Mucosa of rectum (tissue), 2 donors: Measurements from ENCODE around the gene RAB25.

ENCODE experiments used
- H3K27ac ChIP-seq, 2 donors: one replicate each; pipeline ENCODE4 v1.7.0; 2013; ENCODE audit warnings: inconsistent platforms in 2 of 2, low read depth in 2 of 2, low read length in 2 of 2
- H3K27me3 ChIP-seq, 2 donors: one replicate each; pipeline ENCODE4 v1.7.0; 2013; ENCODE audit warnings: low read length in 2 of 2; ENCODE audit not compliant: control insufficient read depth in 2 of 2, insufficient read depth in 2 of 2
- H3K36me3 ChIP-seq, 2 donors: one replicate each; pipeline ENCODE4 v1.7.0; 2013; ENCODE audit warnings: low read length in 2 of 2; ENCODE audit not compliant: control insufficient read depth in 2 of 2, insufficient read depth in 2 of 2
- H3K4me1 ChIP-seq, 2 donors: one replicate each; pipeline ENCODE4 v1.7.0; 2013; ENCODE audit warnings: low read length in 2 of 2, mild to moderate bottlenecking in 1 of 2; ENCODE audit not compliant: control insufficient read depth in 2 of 2, insufficient read depth in 2 of 2
- H3K4me3 ChIP-seq, 2 donors: one replicate each; pipeline ENCODE4 v1.7.0; 2013; ENCODE audit warnings: low read length in 2 of 2
- H3K9ac ChIP-seq, 2 donors: one replicate each; pipeline ENCODE4 v1.7.0; 2013; ENCODE audit warnings: low read length in 2 of 2, low read depth in 1 of 2, mild to moderate bottlenecking in 1 of 2
- H3K9me3 ChIP-seq, 2 donors: one replicate each; pipeline ENCODE4 v1.7.0; 2013; ENCODE audit warnings: low read length in 2 of 2; ENCODE audit not compliant: control insufficient read depth in 2 of 2
- donor health status: healthy.
- donor health status: Normal muscosa, but diverticular disease.

The RAB25 gene

DNA sequence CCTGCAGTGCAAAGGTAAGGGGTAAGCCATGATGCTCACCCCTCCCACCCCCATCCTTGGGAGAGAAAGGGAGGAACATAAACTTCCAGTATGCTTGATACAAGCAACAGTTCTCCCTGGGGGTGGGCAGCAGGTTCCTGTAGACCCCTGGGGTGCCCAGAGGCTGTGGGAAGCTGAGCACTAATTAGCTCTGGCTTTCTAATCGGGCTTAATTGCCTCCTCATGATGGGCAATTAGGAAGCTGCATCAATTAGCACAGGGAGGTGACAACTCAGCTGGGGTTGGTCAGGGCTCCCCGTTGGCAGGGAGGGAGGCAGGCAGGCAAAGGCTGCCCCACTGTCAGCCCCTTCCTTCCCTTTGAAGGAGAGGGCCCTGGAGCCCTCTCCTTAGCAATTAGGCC, 37.8 kb downstream of the RAB25 start:
- Histone ChIP-seq H3K4me1 (peaks cover 52 to 54% of the 10 kb centered on the region in 2 donors), H3K27ac (no peak overlapping the region)

DNA sequence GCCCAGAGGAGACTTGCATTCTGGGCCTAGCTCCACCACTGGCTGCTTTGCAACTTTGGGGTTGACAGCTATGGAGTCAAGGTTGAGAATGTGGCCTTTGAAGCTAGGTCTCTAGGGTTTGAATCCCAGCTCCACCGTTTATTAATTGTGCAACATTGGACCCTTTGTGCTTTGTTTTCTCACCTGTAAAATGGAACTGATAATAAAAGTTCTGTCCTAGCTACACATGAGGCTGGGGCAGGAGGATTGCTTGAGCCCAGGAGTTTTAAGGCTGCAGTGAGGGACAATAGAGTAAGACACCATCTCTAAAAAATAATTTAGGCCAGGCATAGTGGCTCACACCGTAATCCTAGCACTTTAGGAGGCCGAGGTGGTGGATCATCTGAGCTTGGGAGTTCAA, 38.3 kb downstream of the RAB25 start:
- peaks cover 57 to 59% of the 10 kb centered on the region in 2 donors for H3K4me1 ChIP-seq
- no peak overlapping the region for H3K4me3 ChIP-seq
- H3K27ac ChIP-seq, result no peak overlapping the region
- no peaks in the 10 kb centered on the region for H3K27me3 ChIP-seq
- H3K36me3 ChIP-seq, result no peaks in the 10 kb centered on the region
- H3K9me3 ChIP-seq, result no peaks in the 10 kb centered on the region
- no peak overlapping the region for H3K9ac ChIP-seq

More for the DNA sequence above, 37.8 kb downstream of the RAB25 start:
- no peak overlapping the region for H3K4me3 ChIP-seq
- no peaks in the 10 kb centered on the region for H3K9me3 ChIP-seq
- no peaks in the 10 kb centered on the region for H3K27me3 ChIP-seq
- H3K36me3 ChIP-seq, result no peaks in the 10 kb centered on the region
- H3K9ac ChIP-seq, result no peak overlapping the region

DNA sequence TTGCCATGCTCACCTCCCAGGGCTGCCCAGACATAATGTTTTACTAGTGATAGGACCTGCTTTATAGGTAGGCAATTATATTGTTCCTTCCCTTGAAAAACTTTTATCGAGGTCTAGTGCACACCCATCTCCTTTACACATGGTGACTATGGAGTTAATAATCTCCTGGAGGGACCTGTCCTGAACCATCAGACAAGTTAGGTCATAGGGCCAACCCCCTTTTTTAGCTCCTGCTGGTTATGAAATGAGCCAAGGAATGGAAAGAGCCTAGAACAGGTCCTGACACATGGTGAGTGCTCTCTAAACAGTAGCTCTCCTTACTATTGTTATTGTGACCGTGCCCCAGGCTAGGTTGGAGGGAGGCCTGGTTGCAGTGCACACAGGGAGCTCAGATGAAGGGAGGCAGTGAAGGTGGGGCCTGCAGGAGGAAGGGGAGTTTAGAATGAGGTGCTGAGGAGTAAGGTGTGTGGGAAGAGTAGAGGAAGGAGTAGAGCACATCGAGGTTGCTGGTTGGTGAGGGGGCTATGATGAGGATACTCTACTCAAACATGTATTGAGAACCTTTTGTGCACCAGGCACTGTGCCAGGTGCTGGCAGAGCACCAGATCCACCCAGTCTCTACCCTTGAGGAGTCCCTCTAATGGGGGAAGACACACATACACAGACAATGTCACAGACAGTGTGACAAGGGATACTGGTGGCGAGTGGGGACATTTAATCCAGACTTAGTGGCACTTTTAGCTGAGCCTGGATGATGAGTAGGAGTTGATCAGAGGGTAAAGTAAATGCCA, 39.4 kb downstream of the RAB25 start:
- peak overlapping the region in 1 of 2 donors; percentile 4 for H3K4me3 ChIP-seq
- no peaks in the 10 kb centered on the region for H3K36me3 ChIP-seq
- peak overlapping the region; percentile 84 to 87 for H3K27ac ChIP-seq
- H3K27me3 ChIP-seq, result no peaks in the 10 kb centered on the region
- H3K9ac ChIP-seq, result peak overlapping the region; percentile 35 to 64
- no peaks in the 10 kb centered on the region for H3K9me3 ChIP-seq
- H3K4me1 ChIP-seq, result peaks cover 68 to 70% of the 10 kb centered on the region in 2 donors

DNA sequence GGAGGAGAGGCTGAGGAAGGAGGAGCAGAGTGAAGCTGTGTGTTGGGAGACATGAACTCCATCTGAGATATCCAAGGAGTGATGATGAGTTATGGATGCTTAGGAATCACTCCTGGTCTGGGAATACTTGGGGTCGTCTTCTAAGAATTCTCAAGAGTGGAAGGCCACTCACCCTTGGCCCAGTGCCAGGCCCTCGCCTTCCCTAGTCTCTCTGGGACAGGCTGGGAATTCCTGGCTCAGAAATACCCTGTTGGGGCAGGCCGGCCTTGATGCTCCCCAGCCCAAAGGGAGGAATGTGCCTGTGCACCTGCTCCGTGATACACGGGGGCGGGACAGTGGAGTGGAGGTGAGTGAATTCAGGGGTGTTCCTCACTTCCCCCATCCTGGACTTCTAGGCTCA, 40.9 kb downstream of the RAB25 start:
- H3K4me3 ChIP-seq, result no peak overlapping the region
- peaks cover 62 to 67% of the 10 kb centered on the region in 2 donors for H3K4me1 ChIP-seq
- no peaks in the 10 kb centered on the region for H3K36me3 ChIP-seq
- H3K9me3 ChIP-seq, result no peaks in the 10 kb centered on the region
- H3K27me3 ChIP-seq, result no peaks in the 10 kb centered on the region
- no peak overlapping the region for H3K9ac ChIP-seq
- H3K27ac ChIP-seq, result peak overlapping the region; percentile 93 to 98

DNA sequence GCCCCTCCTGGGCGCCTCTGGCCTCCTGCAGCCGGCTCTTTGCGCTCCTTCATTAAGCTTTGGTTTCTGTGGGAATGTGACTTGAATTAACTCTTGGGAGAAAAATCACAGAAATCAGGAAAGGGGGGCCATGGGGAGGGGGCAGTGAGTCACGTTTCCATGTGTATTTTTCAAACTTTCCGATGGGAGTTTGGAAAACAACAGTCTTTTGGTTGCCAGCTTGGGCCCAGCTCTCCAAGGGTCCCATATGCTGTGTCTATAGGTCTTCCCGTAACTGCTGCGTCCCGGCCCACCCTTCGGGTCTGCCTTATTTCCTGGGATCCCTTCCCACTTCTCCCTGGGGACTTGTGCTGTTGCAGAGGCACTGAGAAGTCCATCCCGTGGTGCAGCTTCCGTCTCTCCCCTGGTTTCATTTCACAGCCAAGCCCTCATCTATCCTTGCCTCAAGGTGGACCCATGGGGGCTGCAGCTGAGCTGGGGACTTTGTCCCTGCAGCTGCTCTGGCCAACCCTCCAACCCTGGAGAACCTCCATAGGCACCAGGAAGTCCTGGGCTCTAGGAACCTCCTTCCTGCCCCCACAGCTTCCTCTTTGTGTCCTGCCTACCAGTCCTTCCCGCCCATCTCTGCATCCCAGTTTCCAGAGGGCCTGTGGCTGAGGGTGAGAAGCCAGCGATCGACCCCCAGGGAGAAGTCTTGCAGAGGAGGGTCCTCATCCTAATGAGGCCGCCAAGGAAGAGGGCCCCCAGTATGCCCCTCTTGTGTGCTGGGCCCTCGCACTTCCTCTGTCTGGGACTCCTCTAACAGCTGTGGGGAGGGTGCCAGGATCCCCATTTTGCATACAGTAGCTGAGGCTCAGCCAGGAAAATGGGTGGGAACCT, 41.9 kb downstream of the RAB25 start:
- H3K36me3 ChIP-seq, result no peaks in the 10 kb centered on the region
- H3K27me3 ChIP-seq, result no peaks in the 10 kb centered on the region
- H3K9ac ChIP-seq, result peak overlapping the region; percentile 24 to 55
- no peaks in the 10 kb centered on the region for H3K9me3 ChIP-seq
- peaks cover 59 to 66% of the 10 kb centered on the region in 2 donors for H3K4me1 ChIP-seq
- H3K27ac ChIP-seq, result peak overlapping the region; percentile 93 to 98
- peak overlapping the region in 1 of 2 donors; percentile 13 for H3K4me3 ChIP-seq

DNA sequence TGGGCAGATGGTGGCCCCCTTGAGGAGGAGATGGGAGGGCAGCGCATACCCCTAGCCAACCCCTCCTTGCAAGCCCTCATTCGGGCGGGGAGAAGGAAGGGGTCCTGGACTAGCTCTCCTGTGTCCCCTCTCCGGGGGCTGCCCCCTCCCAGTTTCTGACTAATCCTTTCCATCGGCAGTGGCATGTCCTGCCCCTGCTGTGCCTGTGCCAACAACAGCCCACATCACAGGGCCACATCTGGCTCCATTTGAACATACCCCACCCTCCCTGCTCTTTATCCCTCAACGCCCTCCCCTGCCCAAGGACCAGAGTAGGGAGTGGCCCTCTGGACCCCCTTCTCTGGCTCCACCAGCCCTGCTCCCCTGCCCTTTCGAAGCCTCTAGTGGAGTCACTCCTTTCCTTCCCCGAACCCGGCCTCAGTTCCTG, 42.6 kb downstream of the RAB25 start:
- H3K4me3 ChIP-seq, result peak overlapping the region in 1 of 2 donors; percentile 14
- no peaks in the 10 kb centered on the region for H3K36me3 ChIP-seq
- H3K4me1 ChIP-seq, result peaks cover 59 to 66% of the 10 kb centered on the region in 2 donors
- peak overlapping the region; percentile 50 to 55 for H3K9ac ChIP-seq
- no peaks in the 10 kb centered on the region for H3K9me3 ChIP-seq
- no peaks in the 10 kb centered on the region for H3K27me3 ChIP-seq
- peak overlapping the region; percentile 93 to 98 for H3K27ac ChIP-seq

DNA sequence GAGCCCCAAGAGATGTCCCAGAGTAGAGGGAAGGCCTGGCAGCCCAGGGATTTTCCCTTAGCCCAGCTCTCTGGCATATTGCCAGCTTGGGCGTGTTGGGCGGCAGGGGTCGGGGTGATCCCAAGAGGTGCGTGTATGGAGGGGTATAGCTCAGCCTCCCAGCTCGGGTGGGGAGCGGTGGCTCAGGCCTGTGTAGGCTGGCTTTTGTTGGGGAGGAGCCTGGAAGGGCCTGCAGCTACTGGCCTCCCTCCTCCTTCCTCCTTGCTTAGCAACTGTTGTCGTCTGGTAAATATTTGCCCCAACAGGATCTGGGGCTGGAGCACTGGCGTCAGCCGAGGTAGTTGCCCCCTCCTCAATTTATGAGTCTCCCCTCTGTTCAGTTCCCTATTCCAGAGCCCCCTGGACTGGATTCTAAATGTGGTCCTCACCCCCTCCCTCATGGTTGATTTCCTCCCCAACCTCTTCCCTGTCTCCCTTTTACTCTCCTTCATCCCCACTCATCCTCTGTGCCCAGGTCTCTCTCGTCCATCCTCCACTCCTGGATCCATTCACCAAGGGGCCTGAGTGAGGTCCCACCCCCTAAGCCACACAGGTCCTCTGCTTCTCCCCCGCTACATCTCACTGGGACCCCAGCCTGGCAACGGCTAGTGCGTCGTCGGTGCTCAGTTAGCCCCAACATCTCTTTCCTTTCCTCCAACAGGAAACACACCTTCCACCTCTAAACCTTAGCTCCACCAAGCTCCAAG, 43.3 kb downstream of the RAB25 start:
- peaks cover 59 to 66% of the 10 kb centered on the region in 2 donors for H3K4me1 ChIP-seq
- H3K36me3 ChIP-seq, result no peaks in the 10 kb centered on the region
- peak overlapping the region; percentile 9 to 14 for H3K4me3 ChIP-seq
- H3K9ac ChIP-seq, result peak overlapping the region; percentile 75 to 91
- peak overlapping the region; percentile 93 to 98 for H3K27ac ChIP-seq
- H3K27me3 ChIP-seq, result no peaks in the 10 kb centered on the region
- H3K9me3 ChIP-seq, result no peaks in the 10 kb centered on the region

DNA sequence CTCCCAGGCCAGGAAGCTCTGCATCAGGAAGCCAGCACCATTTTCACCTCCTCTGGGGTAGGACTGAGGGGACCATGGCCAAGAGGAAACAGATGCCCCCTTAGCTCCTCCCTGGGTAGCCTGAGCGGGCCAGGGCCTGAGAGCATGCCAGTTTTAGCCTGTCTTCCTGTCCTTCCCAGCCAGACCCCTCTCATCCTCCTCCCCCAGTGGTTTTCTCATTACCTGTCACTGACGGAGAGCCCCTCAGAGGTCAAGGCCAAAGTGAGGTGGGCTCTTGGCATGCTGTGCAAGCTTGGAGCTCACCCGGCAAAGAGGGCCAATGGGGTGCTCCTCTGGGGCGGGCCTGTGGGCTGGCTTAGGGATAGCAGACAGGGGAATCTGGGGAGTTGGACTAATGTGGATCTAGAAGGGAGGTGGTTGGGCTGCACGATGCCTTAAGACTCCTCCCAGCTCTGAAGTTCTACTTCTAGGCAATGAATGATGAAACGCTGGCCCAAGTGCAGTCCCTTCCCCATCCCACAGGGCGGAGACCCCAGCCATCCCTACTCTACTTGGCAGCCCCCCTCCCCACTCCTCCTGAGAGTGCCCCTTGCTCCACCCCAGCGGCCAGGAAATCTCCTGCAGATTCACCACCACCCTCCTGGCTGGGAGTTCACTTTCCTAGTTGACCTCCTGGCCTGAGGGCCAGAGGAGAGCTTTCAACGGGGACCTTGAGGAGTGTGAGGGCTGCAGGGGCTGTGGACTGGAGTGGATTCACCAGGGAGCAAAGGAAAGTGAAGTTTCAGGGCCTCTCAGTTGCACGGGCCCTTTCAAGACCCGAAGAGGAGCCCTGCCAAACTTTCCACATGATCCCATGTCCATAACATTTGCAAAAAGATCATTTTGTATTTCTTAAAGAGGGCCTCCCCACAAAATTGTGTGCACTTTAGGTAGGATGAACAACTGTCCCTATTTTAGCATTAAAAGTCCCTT, 44.2 kb downstream of the RAB25 start:
- Histone ChIP-seq H3K27ac (peak overlapping the region; percentile 93 to 98), H3K9ac (peak overlapping the region; percentile 83 to 91), H3K4me1 (peaks cover 54 to 62% of the 10 kb centered on the region in 2 donors), H3K4me3 (peak overlapping the region; percentile 72 to 77), H3K27me3 (no peaks in the 10 kb centered on the region), H3K36me3 (no peaks in the 10 kb centered on the region), H3K9me3 (no peaks in the 10 kb centered on the region)
